Body of pancreas (tissue), 4 donors: ENCODE measurements around the gene TCF3. TPM values are rescaled to one million over a fixed set of nuclear protein-coding genes. Genes with fewer than 3 reads are reported as not detected.

Source experiments
- ATAC-seq: fragments of 150-250 bp; one replicate; pipeline ENCODE4 v1.9.1; 2016
- DNase-seq, 4 donors: peaks; one replicate each; pipeline ENCODE4 v3.0.0-alpha.2; 2019
- H3K27ac ChIP-seq, 4 donors: fragments of 200-600 bp; sonication (generic); 1 replicate in 3 of 4; 2 replicates in 1 of 4; pipeline versions ENCODE4 v1.5.1 to v1.6.1; 2016 to 2019; ENCODE audit warnings: mild to moderate bottlenecking in 1 of 4, mixed read lengths in 1 of 4, moderate library complexity in 1 of 4
- H3K27me3 ChIP-seq, 2 donors: fragments of 200-600 bp; sonication (generic); one replicate each; pipeline ENCODE4 v1.6.0; 2016; ENCODE audit warnings: mild to moderate bottlenecking in 1 of 2
- H3K36me3 ChIP-seq, 2 donors: fragments of 200-600 bp; sonication (generic); replicated peaks in 1 of 2; 2 replicates each; pipeline ENCODE4 v1.5.1; 2016; ENCODE audit warnings: low read depth in 2 of 2; ENCODE audit not compliant: insufficient read depth in 1 of 2
- H3K4me1 ChIP-seq: fragments of 200-600 bp; sonication (generic); one replicate; pipeline ENCODE4 v1.6.0; 2016
- H3K4me3 ChIP-seq, 2 donors: fragments of 200-600 bp; sonication (generic); 1 replicate in 1 of 2; 2 replicates in 1 of 2; pipeline ENCODE4 v1.5.1; 2016 to 2019
- H3K9me3 ChIP-seq, 3 donors: fragments of 200-600 bp; sonication (generic); 1 replicate in 2 of 3; 2 replicates in 1 of 3; pipeline ENCODE4 v1.5.1; 2016
- POLR2A ChIP-seq, 3 donors: fragments of 450-650 bp; IDR thresholded peaks; one replicate each; pipeline ENCODE4 v1.6.1; 2016; ENCODE audit warnings: antibody characterized with exemption in 3 of 3, mild to moderate bottlenecking in 2 of 3
- WGBS, 2 donors: methylation state at CpG; one replicate each; pipeline ENCODE4 v1.1.5; 2017; 5-methylcytosine and 5-hydroxymethylcytosine counted together
- intact Hi-C: fragments of 100-400 bp; cut with DNase I; formaldehyde crosslinking; loops from one replicate; pipeline ENCODE4 v1.15.1; 2023
- total RNA-seq, 2 donors: library from RNA; depleted of rRNA; stranded (reverse); fragments of >200 nt; gene quantifications; one replicate each; pipeline ENCODE4 v1.1.0, GENCODE V29; 2016
- TF ChIP-seq, protein P1 (sequence below), 7 experiments: fragments of 450-650 bp in 4 of 7; fragments of 200-600 bp in 3 of 7; sonication (generic) in 3 of 7; IDR thresholded peaks; one replicate each; pipeline ENCODE4 v1.5.1; 2016 to 2019; ENCODE audit warnings: antibody characterized with exemption in 7 of 7

TCF3 gene
- total RNA-seq, 2 donors from 2014 or later: 23.7 to 25.4 TPM

- TF ChIP-seq POLR2A (IDR thresholded peaks at IDR 0.05): no peak
- TF ChIP-seq, protein P1, sequence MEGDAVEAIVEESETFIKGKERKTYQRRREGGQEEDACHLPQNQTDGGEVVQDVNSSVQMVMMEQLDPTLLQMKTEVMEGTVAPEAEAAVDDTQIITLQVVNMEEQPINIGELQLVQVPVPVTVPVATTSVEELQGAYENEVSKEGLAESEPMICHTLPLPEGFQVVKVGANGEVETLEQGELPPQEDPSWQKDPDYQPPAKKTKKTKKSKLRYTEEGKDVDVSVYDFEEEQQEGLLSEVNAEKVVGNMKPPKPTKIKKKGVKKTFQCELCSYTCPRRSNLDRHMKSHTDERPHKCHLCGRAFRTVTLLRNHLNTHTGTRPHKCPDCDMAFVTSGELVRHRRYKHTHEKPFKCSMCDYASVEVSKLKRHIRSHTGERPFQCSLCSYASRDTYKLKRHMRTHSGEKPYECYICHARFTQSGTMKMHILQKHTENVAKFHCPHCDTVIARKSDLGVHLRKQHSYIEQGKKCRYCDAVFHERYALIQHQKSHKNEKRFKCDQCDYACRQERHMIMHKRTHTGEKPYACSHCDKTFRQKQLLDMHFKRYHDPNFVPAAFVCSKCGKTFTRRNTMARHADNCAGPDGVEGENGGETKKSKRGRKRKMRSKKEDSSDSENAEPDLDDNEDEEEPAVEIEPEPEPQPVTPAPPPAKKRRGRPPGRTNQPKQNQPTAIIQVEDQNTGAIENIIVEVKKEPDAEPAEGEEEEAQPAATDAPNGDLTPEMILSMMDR (IDR thresholded peaks at IDR 0.05): no peak
- peaks cover 8% of the 10 kb centered on the region for H3K4me1 ChIP-seq
- peaks cover 7 to 19% of the 10 kb centered on the region in 2 donors for H3K36me3 ChIP-seq
- WGBS, 2 donors: 81 to 83% methylated on average over 9 to 11 of the region's 11 CpGs
- H3K27me3 ChIP-seq: no peaks in the 10 kb centered on the region
- no peak overlapping the region for H3K27ac ChIP-seq
- H3K4me3 ChIP-seq: no peak overlapping the region
- intact Hi-C loops: no loop called here
- ATAC-seq (no peak), DNase-seq (no peak)
- no peaks in the 10 kb centered on the region for H3K9me3 ChIP-seq
Observed at GRCh38 chr19:1610579-1610978, 41.8 kb downstream of the TCF3 start.

- H3K4me1 ChIP-seq: peaks cover 8% of the 10 kb centered on the region
- ATAC-seq (no peak), DNase-seq (no peak)
- H3K4me3 ChIP-seq: no peak overlapping the region
- no peaks in the 10 kb centered on the region for H3K9me3 ChIP-seq
- H3K36me3 ChIP-seq: peaks cover 5 to 13% of the 10 kb centered on the region in 2 donors
- no peak overlapping the region for H3K27ac ChIP-seq
- intact Hi-C loops: no loop called here
- TF ChIP-seq POLR2A (IDR thresholded peaks at IDR 0.05): no peak
- TF ChIP-seq, protein P1 (IDR thresholded peaks at IDR 0.05): no peak
- H3K27me3 ChIP-seq: no peaks in the 10 kb centered on the region
- WGBS, 2 donors: 88% methylated on average over 5 to 11 of the region's 16 CpGs
Observed at GRCh38 chr19:1609680-1610474, 42.5 kb downstream of the TCF3 start.

DNA sequence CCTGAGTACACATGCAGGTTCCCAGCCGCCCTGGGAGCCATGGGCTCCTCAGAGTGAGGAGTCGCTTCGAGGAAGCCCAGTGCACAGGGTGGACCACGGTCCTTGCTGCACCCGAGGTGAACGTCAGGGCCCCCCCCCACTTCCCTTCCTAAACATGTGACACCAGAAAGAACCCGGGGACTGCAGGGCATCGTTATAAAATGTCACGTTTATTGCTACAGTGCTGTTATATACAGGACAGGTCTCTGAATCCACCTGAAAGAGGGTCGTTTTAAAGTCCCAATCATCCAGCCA lies 43.4 kb downstream of the TCF3 start:
- no peak overlapping the region for H3K4me3 ChIP-seq
- H3K4me1 ChIP-seq: peaks cover 16% of the 10 kb centered on the region
- no peak for DNase-seq
- no peaks in the 10 kb centered on the region for H3K9me3 ChIP-seq
- 20 to 41% methylated on average over 8 to 10 of the region's 10 CpGs for WGBS, 2 donors
- intact Hi-C loops: no loop called here
- H3K27me3 ChIP-seq: no peaks in the 10 kb centered on the region
- peaks cover 0 to 7% of the 10 kb centered on the region in 2 donors for H3K36me3 ChIP-seq
- TF ChIP-seq, protein P1 (IDR thresholded peaks at IDR 0.05): no peak
- no peak for TF ChIP-seq POLR2A (IDR thresholded peaks at IDR 0.05)
- no peak for ATAC-seq
- no peak overlapping the region for H3K27ac ChIP-seq

- Histone ChIP-seq H3K4me3 (no peak overlapping the region), H3K27ac (no peak overlapping the region), H3K27me3 (no peaks in the 10 kb centered on the region), H3K36me3 (peaks cover 0 to 6% of the 10 kb centered on the region in 2 donors), H3K9me3 (no peaks in the 10 kb centered on the region), H3K4me1 (peaks cover 21% of the 10 kb centered on the region)
- DNase-seq (no peak), ATAC-seq (no peak)
- intact Hi-C loops: no loop called here
- WGBS, 2 donors: 57 to 95% methylated on average over 9 to 23 of the region's 23 CpGs
- no peak for TF ChIP-seq POLR2A (IDR thresholded peaks at IDR 0.05)
- TF ChIP-seq, protein P1 (IDR thresholded peaks at IDR 0.05): no peak
Observed at GRCh38 chr19:1608359-1609102, 43.9 kb downstream of the TCF3 start.
